B cell (primary cell): ENCODE measurements around the gene GBX1. TPM values are rescaled to one million over a fixed set of nuclear protein-coding genes. Genes with fewer than 3 reads are reported as not detected.

ENCODE experiments used
- ATAC-seq: fragments of 200-7000 bp; cut with Tn5 transposase; one replicate; pipeline ENCODE4 v1.10.0; 2021; ENCODE audit warnings: low read depth, mild to moderate bottlenecking, moderate number of reproducible peaks, moderate library complexity
- CTCF ChIA-PET: fragments of 350-600 bp; sonication (Branson Sonifier 250); formaldehyde crosslinking; loops from one replicate; lab custom pipeline; 2021; ENCODE audit warnings: antibody characterized with exemption, inconsistent platforms; lab: Charles Lee
- POLR2A ChIA-PET: fragments of 350-600 bp; sonication (Branson Sonifier 250); formaldehyde crosslinking; loops from one replicate; lab custom pipeline; 2021; ENCODE audit warnings: antibody characterized with exemption; lab: Charles Lee
- DNase-seq: peaks from one replicate; pipeline ENCODE4 v3.0.0; 2013
- H2AFZ ChIP-seq: 2 replicates; pipeline ENCODE4 v1.6.1; 2012; ENCODE audit warnings: mild to moderate bottlenecking, low read depth, low read length; ENCODE audit not compliant: insufficient read depth, poor library complexity, severe bottlenecking
- H3K27ac ChIP-seq, 2 donors: 1 replicate in 1 of 2; 2 replicates in 1 of 2; pipeline ENCODE4 v1.5.1; 2012 to 2013; ENCODE audit warnings: low read length in 2 of 2, mild to moderate bottlenecking in 2 of 2, moderate library complexity in 1 of 2
- H3K27me3 ChIP-seq, 4 experiments: fragments of 200-600 bp in 1 of 4; sonication (generic) in 1 of 4; replicated peaks in 1 of 4; 1 replicate in 2 of 4; 2 replicates in 2 of 4; pipeline versions ENCODE4 v1.6.1 to v1.7.0; 2013 to 2016; ENCODE audit warnings: low read length in 3 of 4, mild to moderate bottlenecking in 2 of 4, mixed read lengths in 1 of 4, moderate library complexity in 1 of 4; ENCODE audit not compliant: insufficient read depth in 4 of 4, control insufficient read depth in 3 of 4; ENCODE audit errors: control extremely low read depth in 1 of 4
- H3K36me3 ChIP-seq, 2 experiments: replicated peaks in 1 of 2; 1 replicate in 1 of 2; 2 replicates in 1 of 2; pipeline versions ENCODE4 v1.6.1 to v1.7.1; 2013; ENCODE audit warnings: low read length in 1 of 2; ENCODE audit not compliant: insufficient read depth in 2 of 2, control insufficient read depth in 1 of 2; ENCODE audit errors: control extremely low read depth in 1 of 2, extremely low read depth in 1 of 2
- H3K4me1 ChIP-seq, 2 donors: fragments of 200-600 bp in 1 of 2; sonication (generic) in 1 of 2; 1 replicate in 1 of 2; 2 replicates in 1 of 2; pipeline versions ENCODE4 v1.5.1 to v1.6.1; 2013 to 2017; ENCODE audit warnings: low read length in 2 of 2; ENCODE audit not compliant: control insufficient read depth in 2 of 2, insufficient read depth in 2 of 2
- H3K4me2 ChIP-seq: replicated peaks from 2 replicates; pipeline ENCODE3; 2012; ENCODE audit warnings: mild to moderate bottlenecking, low read depth, low read length; ENCODE audit not compliant: poor library complexity, severe bottlenecking
- H3K4me3 ChIP-seq, 5 experiments: fragments of 200-600 bp in 1 of 5; sonication (generic) in 1 of 5; 1 replicate in 3 of 5; 2 replicates in 2 of 5; pipeline versions ENCODE4 v1.5.1 to v1.7.0; 2011 to 2016; ENCODE audit warnings: low read length in 4 of 5, mild to moderate bottlenecking in 4 of 5, low read depth in 2 of 5, control low read depth in 1 of 5, moderate library complexity in 1 of 5; ENCODE audit not compliant: insufficient read depth in 1 of 5; ENCODE audit errors: control extremely low read depth in 1 of 5, extremely low read depth in 1 of 5
- H3K79me2 ChIP-seq: fragments of 200-600 bp; sonication (generic); one replicate; pipeline ENCODE4 v1.6.0; 2016; ENCODE audit warnings: low read length; ENCODE audit not compliant: control insufficient read depth, insufficient read depth
- H3K9ac ChIP-seq: fragments of 200-600 bp; sonication (generic); 2 replicates; pipeline ENCODE4 v1.6.1; 2017; ENCODE audit warnings: mild to moderate bottlenecking, low read length, moderate library complexity
- H3K9me3 ChIP-seq, 3 donors: one replicate each; pipeline versions ENCODE4 v1.6.1 to v1.7.1; 2013; ENCODE audit warnings: low read length in 2 of 3; ENCODE audit not compliant: control insufficient read depth in 2 of 3, insufficient read depth in 1 of 3; ENCODE audit errors: control extremely low read depth in 1 of 3
- H4K20me1 ChIP-seq: 2 replicates; pipeline ENCODE4 v1.6.0; 2012; ENCODE audit warnings: mild to moderate bottlenecking, low read length; ENCODE audit not compliant: insufficient read depth, control insufficient read depth, poor library complexity, severe bottlenecking
- H3K27ac Mint-ChIP-seq: one replicate; pipeline ENCODE4 v1.8.0; 2021; ENCODE audit warnings: mixed read lengths
- H3K27me3 Mint-ChIP-seq: one replicate; pipeline ENCODE4 v1.8.0; 2021; ENCODE audit warnings: mixed read lengths
- H3K4me1 Mint-ChIP-seq: one replicate; pipeline ENCODE4 v1.8.0; 2021; ENCODE audit warnings: mixed read lengths
- H3K4me3 Mint-ChIP-seq: one replicate; pipeline ENCODE4 v1.8.0; 2021; ENCODE audit warnings: mixed read lengths
- H3K9me3 Mint-ChIP-seq: one replicate; pipeline ENCODE4 v1.8.0; 2022; ENCODE audit warnings: mixed read lengths; ENCODE audit not compliant: insufficient read depth
- CTCF ChIP-seq: fragments of 200-600 bp; IDR thresholded peaks from one replicate; pipeline ENCODE4 v1.8.0; 2022; ENCODE audit warnings: antibody characterized with exemption, mild to moderate bottlenecking
- EZH2 ChIP-seq: IDR thresholded peaks from 2 replicates; pipeline ENCODE4 v1.6.1; 2012; ENCODE audit warnings: borderline replicate concordance, low read depth, mild to moderate bottlenecking, moderate library complexity, low read length; ENCODE audit not compliant: insufficient read depth, poor library complexity, severe bottlenecking
- WGBS: methylation state at CpG from one replicate; pipeline ENCODE4 v1.1.5; 2013; ENCODE audit warnings: missing lambda C conversion rate; ENCODE audit not compliant: insufficient coverage; 5-methylcytosine and 5-hydroxymethylcytosine counted together
- intact Hi-C: fragments of 100-400 bp; cut with micrococcal nuclease; formaldehyde crosslinking; loops from one replicate; pipeline ENCODE4 v1.10.0; 2022
- polyA plus RNA-seq: library from polyadenylated mRNA; depleted of rRNA; stranded (reverse); fragments of >200 nt; gene quantifications from 2 replicates; pipeline ENCODE4 v1.2.3, GENCODE V29; 2012
- total RNA-seq, 2 donors: library from RNA; stranded (reverse); fragments of 120-200 nt in 1 of 2; gene quantifications; 1 replicate in 1 of 2; 2 replicates in 1 of 2; pipeline versions ENCODE4 v1.2.3 to v1.2.4, GENCODE V29; 2013 to 2022

Gene GBX1
- total and polyA plus RNA-seq, 2 donors (not counting 1 experiment from before 2014, with no cell fraction given), result not detected

- Histone ChIP-seq H3K4me2 (no peak overlapping the region), H3K36me3 (no peaks in the 10 kb centered on the region), H3K9me3 (no peaks in the 10 kb centered on the region), H3K9ac (no peak overlapping the region), H3K4me1 (no peaks in the 10 kb centered on the region), H3K27me3 (no peaks in the 10 kb centered on the region), H3K4me3 (no peak overlapping the region), H2AFZ (no peak overlapping the region), H3K79me2 (no peaks in the 10 kb centered on the region), H3K27ac (no peak overlapping the region), H4K20me1 (no peaks in the 10 kb centered on the region)
- Mint-ChIP-seq H3K9me3 (no peaks in the 10 kb centered on the region), H3K4me1 (no peaks in the 10 kb centered on the region), H3K27me3 (no peaks in the 10 kb centered on the region), H3K4me3 (no peak overlapping the region), H3K27ac (no peak overlapping the region)
- WGBS, result 96% methylated on average over 9 of the region's 13 CpGs
- intact Hi-C loops, result no loop called here
- ChIA-PET CTCF (no interaction called here), POLR2A (no interaction called here)
- ATAC-seq (no peak), DNase-seq (no peak)
- TF ChIP-seq CTCF, result no peak
- no peak for TF ChIP-seq EZH2
These were observed 36.3 kb downstream of the GBX1 start for GRCh38 chr7:151131224-151131591.

GRCh38 chr7:151130741-151131157 lies 36.7 kb downstream of the GBX1 start:
- H3K4me3 Mint-ChIP-seq, result no peak overlapping the region
- Histone ChIP-seq H2AFZ (no peak overlapping the region), H3K9me3 (no peaks in the 10 kb centered on the region), H3K4me3 (no peak overlapping the region), H3K9ac (no peak overlapping the region), H4K20me1 (no peaks in the 10 kb centered on the region), H3K27ac (no peak overlapping the region), H3K4me2 (no peak overlapping the region), H3K4me1 (no peaks in the 10 kb centered on the region), H3K27me3 (no peaks in the 10 kb centered on the region), H3K79me2 (no peaks in the 10 kb centered on the region), H3K36me3 (no peaks in the 10 kb centered on the region)
- WGBS, result 95% methylated on average over 17 of the region's 17 CpGs
- ATAC-seq (no peak), DNase-seq (no peak)
- TF ChIP-seq EZH2 (no peak), CTCF (no peak)
- intact Hi-C loops, result no loop called here
- H3K9me3 Mint-ChIP-seq, result no peaks in the 10 kb centered on the region
- H3K27me3 Mint-ChIP-seq, result no peaks in the 10 kb centered on the region
- ChIA-PET POLR2A (no interaction called here), CTCF (no interaction called here)
- H3K27ac Mint-ChIP-seq, result no peak overlapping the region
- H3K4me1 Mint-ChIP-seq, result no peaks in the 10 kb centered on the region
